ENCODE measurements around the gene SF3B2.
"Not testable (repeated sequence)": the region's sequence is repeated elsewhere in the genome, so short reads cannot be mapped to it uniquely, and the experiment has no call there.

SF3B2 gene

GRCh38 chr11:66017321-66017720 lies 34.8 kb upstream of the SF3B2 start:
- DNase-seq (ENCODE audit: low read depth) = no peak
- H3K4me3 ChIP-seq (ENCODE audit: low read depth, low read length) = no peak overlapping the region
- no peak for TF ChIP-seq CTCF (conservative IDR thresholded peaks at IDR 0.05; ENCODE audit: low read depth, low read length)

DNA sequence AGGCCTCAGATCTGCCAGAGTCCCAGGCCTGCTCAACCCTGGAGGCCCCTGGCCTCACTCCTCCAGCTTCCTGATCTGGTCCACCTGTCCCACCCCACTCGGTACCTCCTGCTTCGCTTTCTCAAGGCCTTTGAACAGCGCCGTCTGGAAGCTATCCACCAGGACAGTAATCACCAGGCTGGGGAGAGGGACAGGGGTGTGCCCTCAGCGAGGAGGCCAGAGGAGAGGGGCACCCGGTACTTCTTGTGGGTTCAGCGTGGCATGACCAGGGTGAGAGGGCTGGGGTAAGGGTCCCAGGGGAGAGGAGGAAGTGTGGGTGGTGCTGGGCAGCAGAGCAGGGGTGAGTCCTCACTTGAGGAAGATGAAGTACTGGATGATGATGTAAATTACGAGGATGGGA lies 32.0 kb upstream of the SF3B2 start:
- TF ChIP-seq CTCF (conservative IDR thresholded peaks at IDR 0.05; ENCODE audit: low read depth, low read length) = no peak

DNA sequence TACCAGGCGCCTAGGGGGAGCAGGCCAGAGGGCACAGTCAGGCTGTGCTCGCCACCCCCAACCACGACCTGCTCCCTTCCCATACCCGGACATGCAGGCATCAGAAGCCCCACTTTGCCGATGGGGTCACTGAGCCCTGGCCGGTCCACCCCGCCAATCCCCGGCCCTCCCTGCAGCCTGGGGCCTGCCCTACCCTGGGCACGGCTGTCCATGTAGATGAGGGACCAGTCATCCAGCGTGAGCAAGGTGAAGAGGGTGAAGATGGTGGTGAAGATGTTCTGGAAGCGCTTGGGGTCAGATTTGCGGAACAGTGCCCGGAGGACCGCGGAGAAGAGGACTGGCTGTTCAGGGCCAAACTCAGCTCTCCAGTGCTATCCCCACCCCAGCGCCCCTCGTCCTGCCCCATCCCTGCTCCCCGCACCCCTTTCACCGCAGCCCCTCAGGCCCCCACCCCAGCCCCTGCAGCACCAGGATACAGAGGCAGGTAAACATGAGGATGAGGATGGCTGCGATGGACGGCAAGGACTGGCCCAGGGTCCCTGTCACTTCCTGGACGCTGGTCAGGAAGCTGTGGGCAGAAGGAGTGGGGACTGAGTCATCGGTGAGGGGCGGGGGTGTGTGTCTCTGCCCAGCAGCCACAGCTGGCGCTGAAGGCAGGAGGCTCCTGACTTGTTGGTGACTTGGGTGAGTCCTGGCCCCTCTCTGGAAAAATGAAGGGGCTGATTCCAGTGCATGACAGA lies 31.4 kb upstream of the SF3B2 start:
- DNase-seq (ENCODE audit: low read depth) = peak; percentile 47
- TF ChIP-seq CTCF (conservative IDR thresholded peaks at IDR 0.05; ENCODE audit: low read depth, low read length) = no peak

More for the DNA sequence above, 32.0 kb upstream of the SF3B2 start:
- no peak overlapping the region for H3K4me3 ChIP-seq (ENCODE audit: low read depth, low read length)
- DNase-seq (ENCODE audit: low read depth) = no peak

DNA sequence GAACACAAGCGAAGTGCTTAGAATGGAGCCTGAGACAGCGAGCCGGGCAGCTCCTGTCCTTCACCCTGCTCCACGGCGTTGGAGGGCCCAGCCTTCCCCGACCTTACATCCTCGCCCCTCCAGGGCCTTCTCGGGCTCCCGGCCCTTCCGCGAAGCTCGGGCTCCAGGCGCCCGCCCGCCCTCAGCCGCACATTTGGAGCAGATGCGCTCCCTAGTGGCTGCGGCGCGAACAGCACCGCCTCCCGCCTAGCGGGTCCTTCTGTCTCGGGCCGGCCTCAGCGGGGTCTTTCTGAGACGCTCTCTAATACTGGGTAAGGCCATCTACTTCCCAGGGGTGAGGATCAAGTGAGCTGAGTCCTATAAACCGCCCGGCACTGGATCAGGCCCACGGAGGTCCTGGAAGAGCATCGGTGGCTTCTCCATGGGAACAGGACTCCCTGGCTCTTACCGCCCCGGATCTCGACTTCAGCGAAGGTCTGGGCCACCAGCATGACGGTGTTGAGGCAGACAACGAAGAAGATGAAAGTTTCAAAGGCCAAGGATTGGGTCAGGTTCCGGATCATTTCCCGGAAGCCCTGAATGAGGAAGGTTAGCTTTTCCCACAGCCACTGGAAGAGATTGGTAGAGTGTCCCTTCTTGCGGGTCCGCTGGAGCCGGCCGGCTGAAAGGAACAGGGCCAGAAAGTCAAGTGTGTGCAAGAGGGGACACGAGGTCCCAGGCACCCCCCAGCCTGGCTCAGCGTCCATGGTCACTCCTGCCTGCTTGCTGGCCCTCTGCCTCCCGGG lies 29.6 kb upstream of the SF3B2 start:
- peak; percentile 86 for TF ChIP-seq CTCF (conservative IDR thresholded peaks at IDR 0.05; ENCODE audit: low read depth, low read length)
- DNase-seq (ENCODE audit: low read depth) = peak; percentile 56
- H3K4me3 ChIP-seq (ENCODE audit: low read depth, low read length) = peak overlapping the region; percentile 20

More for the DNA sequence above, 31.4 kb upstream of the SF3B2 start:
- H3K4me3 ChIP-seq (ENCODE audit: low read depth, low read length) = no peak overlapping the region

DNA sequence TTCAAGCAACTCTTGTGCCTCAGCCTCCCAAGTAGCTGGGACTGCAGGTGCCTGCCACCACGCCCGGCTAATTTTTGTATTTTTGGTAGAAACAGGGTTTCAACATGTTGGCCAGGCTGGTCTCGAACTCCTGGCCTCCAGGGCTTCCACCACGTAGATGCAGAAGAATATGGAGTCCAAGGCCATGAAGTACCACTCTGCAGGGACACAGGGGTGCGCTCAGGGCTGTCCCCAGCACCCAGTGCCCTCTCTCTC lies 29.1 kb upstream of the SF3B2 start:
- H3K4me3 ChIP-seq (ENCODE audit: low read depth, low read length); DNase-seq (ENCODE audit: low read depth): not testable (repeated sequence)

GRCh38 chr11:66026017-66026529 lies 26.1 kb upstream of the SF3B2 start, which contains the start of gene CATSPER1:
Gene CATSPER1 (minus strand): TSS chr11:66026479. CDS start chr11:66026379, 100 bp downstream.
- no peak within 1 kb of the TSS for H3K4me3 ChIP-seq (ENCODE audit: low read depth, low read length)
- DNase-seq (ENCODE audit: low read depth) = no peak
- no peak for TF ChIP-seq CTCF (conservative IDR thresholded peaks at IDR 0.05; ENCODE audit: low read depth, low read length)

DNA sequence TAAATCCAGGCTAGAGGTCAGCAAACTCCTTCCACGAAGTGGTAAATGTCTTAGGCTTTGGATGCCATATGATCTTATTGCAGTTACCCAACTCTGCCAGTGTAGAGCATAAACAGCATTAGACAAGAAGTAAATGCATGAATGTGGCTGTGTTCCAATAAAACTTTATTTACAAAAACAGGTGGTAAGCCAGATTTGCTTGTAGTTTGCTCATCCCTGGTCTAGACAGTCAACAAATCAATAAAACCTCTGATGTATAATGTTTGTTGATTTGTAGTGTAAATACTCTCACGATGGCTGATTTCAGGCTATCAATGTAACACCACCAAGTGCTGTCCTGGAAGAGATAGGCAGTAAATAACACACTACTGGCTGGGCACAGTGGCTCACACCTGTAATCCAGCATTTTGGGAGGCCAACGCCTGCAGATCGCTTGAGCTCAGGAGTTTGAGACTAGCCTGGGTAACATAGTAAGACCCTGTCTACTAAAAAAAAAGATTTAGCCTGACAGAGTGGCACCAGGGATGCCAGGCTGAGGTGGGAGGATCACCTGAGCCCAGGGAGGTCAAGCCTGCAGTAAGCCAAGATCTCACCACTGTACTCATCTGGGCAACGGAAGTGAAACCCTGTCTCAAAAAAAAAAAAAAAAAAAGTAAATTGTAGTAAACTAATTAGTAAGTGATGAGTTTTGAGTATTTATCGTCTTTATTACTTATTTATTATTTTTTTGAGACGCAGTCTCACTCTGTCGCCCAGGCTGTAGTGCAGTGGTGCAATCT lies 19.0 kb upstream of the SF3B2 start:
- no peak for TF ChIP-seq CTCF (conservative IDR thresholded peaks at IDR 0.05; ENCODE audit: low read depth, low read length)
- no peak for DNase-seq (ENCODE audit: low read depth)
- H3K4me3 ChIP-seq (ENCODE audit: low read depth, low read length) = no peak overlapping the region
